Ovary (tissue), 3 donors: ENCODE results near the gene CCIN.

Experiments
- EP300 ChIP-seq: sonication (generic); formaldehyde crosslinking; IDR thresholded peaks from one replicate; pipeline ENCODE4 v1.6.1; 2017; ENCODE audit warnings: antibody characterized with exemption
- POLR2A ChIP-seq: fragments of 450-650 bp; IDR thresholded peaks from one replicate; pipeline ENCODE4 v1.6.1; 2017; ENCODE audit warnings: antibody characterized with exemption, mild to moderate bottlenecking, moderate library complexity
- TF ChIP-seq, protein P1 (sequence below), 3 donors: fragments of 450-650 bp in 2 of 3; fragments of 200-600 bp in 1 of 3; IDR thresholded peaks; one replicate each; pipeline versions ENCODE4 v1.5.1 to v1.8.0; 2016 to 2022; ENCODE audit warnings: antibody characterized with exemption in 3 of 3, mild to moderate bottlenecking in 1 of 3
- donor health status: DM: no; HTN: no; CAD: no.

DNA sequence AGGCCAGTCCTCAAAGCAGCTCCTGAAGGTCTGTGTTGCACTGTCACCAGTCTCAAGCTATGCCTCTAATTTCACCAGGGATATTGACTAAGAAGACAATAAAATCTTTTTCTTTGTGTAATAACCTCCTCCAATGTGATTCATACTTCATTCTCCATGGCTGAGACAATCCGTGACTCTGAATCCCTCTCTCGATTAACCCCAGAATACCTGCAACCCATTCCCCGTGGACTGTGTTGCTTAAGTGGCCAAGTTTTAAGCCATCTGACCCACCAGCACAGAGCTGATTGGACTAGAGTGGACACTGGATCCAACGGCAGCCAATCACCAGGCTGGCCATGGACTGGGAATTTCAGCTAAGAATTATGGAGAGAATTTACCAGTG is 5.4 kb upstream of the CCIN start:
- TF ChIP-seq, protein P1, sequence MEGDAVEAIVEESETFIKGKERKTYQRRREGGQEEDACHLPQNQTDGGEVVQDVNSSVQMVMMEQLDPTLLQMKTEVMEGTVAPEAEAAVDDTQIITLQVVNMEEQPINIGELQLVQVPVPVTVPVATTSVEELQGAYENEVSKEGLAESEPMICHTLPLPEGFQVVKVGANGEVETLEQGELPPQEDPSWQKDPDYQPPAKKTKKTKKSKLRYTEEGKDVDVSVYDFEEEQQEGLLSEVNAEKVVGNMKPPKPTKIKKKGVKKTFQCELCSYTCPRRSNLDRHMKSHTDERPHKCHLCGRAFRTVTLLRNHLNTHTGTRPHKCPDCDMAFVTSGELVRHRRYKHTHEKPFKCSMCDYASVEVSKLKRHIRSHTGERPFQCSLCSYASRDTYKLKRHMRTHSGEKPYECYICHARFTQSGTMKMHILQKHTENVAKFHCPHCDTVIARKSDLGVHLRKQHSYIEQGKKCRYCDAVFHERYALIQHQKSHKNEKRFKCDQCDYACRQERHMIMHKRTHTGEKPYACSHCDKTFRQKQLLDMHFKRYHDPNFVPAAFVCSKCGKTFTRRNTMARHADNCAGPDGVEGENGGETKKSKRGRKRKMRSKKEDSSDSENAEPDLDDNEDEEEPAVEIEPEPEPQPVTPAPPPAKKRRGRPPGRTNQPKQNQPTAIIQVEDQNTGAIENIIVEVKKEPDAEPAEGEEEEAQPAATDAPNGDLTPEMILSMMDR (IDR thresholded peaks at IDR 0.05) = no peak
- TF ChIP-seq POLR2A = no peak
- no peak for TF ChIP-seq EP300
